ENCODE data around the gene RMND5B.

DNA sequence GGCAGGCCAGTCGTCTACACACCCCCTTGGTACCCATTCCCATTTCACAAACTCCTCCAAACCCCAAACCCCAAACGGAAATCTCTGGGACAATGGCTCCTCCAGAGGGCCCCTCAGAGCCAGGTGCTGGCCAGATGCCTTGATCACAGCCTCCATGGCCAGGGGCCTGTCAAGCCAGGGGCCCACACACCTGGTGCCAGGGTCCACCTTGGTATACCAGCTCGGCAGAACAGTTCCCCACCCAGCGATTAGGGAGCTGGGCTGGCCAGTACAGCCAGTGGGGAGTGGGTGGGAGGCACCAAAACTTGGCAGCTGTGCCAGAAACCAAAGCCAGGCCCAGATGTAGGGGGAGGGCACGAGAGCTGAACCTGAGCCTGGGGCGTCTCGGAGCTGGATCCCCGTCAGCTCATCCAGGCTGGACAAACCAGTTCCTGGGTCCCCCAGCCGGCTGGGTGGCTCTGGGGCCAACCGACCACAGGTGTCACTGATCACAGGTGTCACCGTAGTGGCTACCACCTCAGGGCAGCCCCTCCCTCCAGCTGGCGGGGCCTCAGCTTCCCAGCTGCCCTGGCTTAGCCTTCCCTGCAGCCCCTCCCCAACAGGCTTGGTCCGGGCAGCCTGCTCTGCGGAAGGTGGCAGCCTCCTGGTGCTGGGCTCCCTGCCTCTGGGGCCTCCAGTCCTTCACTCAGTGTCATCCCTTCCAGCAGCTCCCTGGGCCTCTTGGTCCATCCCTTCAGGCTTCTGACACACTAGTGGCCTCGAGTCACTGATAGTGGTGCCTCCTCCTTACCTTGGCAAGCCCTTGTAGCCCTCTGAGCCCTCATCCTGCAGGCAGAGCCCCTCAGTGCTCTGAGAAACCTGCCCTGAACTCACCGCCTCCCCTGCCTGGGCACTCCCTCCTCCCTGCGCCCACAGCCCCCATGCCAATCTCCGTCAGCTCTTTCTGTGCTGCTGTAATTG is 6.6 kb upstream of the RMND5B start:
- TF ChIP-seq CTCF (IDR thresholded peaks at IDR 0.05 in 8 of 11, conservative IDR thresholded peaks at IDR 0.05 in 3 of 11) (no peak), POLR2A (IDR thresholded peaks at IDR 0.05) (no peak), POLR2AphosphoS5 (IDR thresholded peaks at IDR 0.05) (no peak)
